ENCODE results near the gene GNAO1.

The GNAO1 gene

DNA sequence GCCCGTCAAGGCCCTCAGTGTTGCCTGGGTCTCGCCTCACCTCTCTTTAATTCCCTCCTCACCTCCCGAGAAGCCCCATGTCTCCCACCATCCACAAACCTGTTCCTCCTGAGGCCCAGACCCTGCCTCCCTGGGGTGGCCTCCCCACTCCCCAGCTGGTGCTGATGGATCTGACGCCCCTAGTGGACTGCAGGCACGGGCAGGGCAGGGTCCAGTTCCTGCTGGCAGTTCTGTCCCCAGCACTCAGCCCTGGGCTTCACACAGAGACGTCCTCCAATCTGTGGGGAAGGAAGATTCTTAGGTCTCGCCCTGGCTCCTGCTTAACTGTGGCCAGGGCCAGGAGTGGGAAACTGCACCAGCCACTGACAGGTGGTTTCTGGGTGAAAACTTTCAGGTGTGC lies 125.3 kb downstream of the GNAO1 start:
- TF ChIP-seq TARDBP (IDR thresholded peaks at IDR 0.05) (no peak), SUZ12 (IDR thresholded peaks at IDR 0.05) (no peak), FOXA1 (IDR thresholded peaks at IDR 0.05) (no peak), ARNT (IDR thresholded peaks at IDR 0.05) (no peak), CTBP1 (IDR thresholded peaks at IDR 0.05; ENCODE audit: borderline replicate concordance) (no peak), BHLHE40 (IDR thresholded peaks at IDR 0.05; ENCODE audit: borderline replicate concordance) (no peak), FOXM1 (IDR thresholded peaks at IDR 0.05; ENCODE audit: borderline replicate concordance) (no peak), HDGF (IDR thresholded peaks at IDR 0.05; ENCODE audit: borderline replicate concordance) (no peak), L3MBTL2 (conservative IDR thresholded peaks at IDR 0.05) (no peak), LEF1 (IDR thresholded peaks at IDR 0.05; ENCODE audit: borderline replicate concordance) (no peak), FOXK2 (IDR thresholded peaks at IDR 0.05) (no peak), NFRKB (IDR thresholded peaks at IDR 0.05) (no peak), ELF4 (IDR thresholded peaks at IDR 0.05) (no peak), SP1 (IDR thresholded peaks at IDR 0.05) (no peak), ZNF384 (IDR thresholded peaks at IDR 0.05) (no peak)
- TF ChIP-seq, protein P1, sequence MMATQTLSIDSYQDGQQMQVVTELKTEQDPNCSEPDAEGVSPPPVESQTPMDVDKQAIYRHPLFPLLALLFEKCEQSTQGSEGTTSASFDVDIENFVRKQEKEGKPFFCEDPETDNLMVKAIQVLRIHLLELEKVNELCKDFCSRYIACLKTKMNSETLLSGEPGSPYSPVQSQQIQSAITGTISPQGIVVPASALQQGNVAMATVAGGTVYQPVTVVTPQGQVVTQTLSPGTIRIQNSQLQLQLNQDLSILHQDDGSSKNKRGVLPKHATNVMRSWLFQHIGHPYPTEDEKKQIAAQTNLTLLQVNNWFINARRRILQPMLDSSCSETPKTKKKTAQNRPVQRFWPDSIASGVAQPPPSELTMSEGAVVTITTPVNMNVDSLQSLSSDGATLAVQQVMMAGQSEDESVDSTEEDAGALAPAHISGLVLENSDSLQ (IDR thresholded peaks at IDR 0.05), result no peak
- ChIA-PET POLR2A (no interaction called here), CTCF (no interaction called here)
- DNase-seq (ENCODE audit: extremely low spot score), result no peak

DNA sequence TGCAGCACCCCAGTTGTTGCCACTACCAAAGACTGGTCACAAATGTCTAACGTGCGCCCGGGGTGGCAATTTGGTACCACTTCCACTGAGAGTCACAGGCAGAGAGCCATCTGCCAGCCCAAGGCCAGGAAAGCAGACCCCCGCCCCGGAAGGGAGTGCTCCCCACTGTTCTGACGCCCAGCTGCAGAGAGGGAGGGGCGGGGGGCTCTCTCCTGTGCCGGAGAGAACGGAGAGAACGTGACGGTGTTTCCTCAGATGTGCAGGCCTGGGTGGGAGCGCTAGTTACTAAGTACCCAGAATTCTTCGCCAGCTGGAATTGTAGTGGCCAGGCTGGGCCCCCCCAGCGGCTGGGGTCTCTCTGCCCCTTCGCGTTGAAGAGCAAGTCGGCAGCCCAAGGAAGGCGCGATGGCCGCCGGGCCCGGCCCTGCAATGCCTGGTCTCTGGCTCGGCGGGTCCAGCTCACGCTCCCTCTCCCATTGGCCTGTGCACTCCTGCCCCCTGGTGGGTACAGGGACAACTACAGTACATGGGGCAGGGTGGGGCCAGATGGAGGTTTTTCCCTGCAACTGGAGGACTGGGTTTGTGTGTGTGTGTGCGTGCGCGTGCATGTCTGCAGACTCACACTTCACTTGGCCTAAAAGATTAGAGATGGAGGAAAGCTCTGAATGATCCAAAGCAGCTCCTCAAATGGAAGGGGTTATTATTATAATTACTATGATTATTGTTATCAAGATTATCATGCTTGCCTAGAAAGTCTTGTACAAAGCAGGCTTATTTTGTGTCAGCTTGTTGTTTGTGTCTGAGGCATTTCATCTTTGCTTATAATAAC lies 126.9 kb downstream of the GNAO1 start:
- POLR2A ChIA-PET, result no interaction called here
- no peak for TF ChIP-seq ZNF384 (IDR thresholded peaks at IDR 0.05)
- TF ChIP-seq HDGF (IDR thresholded peaks at IDR 0.05; ENCODE audit: borderline replicate concordance), result no peak
- TF ChIP-seq TARDBP (IDR thresholded peaks at IDR 0.05), result no peak
- TF ChIP-seq LEF1 (IDR thresholded peaks at IDR 0.05; ENCODE audit: borderline replicate concordance), result no peak
- no peak for TF ChIP-seq BHLHE40 (IDR thresholded peaks at IDR 0.05; ENCODE audit: borderline replicate concordance)
- TF ChIP-seq NFRKB (IDR thresholded peaks at IDR 0.05), result no peak
- TF ChIP-seq L3MBTL2 (conservative IDR thresholded peaks at IDR 0.05), result no peak
- TF ChIP-seq ARNT (IDR thresholded peaks at IDR 0.05), result no peak
- no peak for TF ChIP-seq FOXM1 (IDR thresholded peaks at IDR 0.05; ENCODE audit: borderline replicate concordance)
- TF ChIP-seq CTBP1 (IDR thresholded peaks at IDR 0.05; ENCODE audit: borderline replicate concordance), result no peak
- TF ChIP-seq SUZ12 (IDR thresholded peaks at IDR 0.05), result no peak
- TF ChIP-seq FOXA1 (IDR thresholded peaks at IDR 0.05), result no peak
- TF ChIP-seq, protein P1 (IDR thresholded peaks at IDR 0.05), result no peak
- CTCF ChIA-PET, result interaction anchor here (0.6 to 3.1 kb wide), 10 partner anchors 8 to 375 kb away, joined by 3 to 18 read pairs (median 4); no protein-coding TSS in a partner anchor
- DNase-seq (ENCODE audit: extremely low spot score), result peak; percentile 93

DNA sequence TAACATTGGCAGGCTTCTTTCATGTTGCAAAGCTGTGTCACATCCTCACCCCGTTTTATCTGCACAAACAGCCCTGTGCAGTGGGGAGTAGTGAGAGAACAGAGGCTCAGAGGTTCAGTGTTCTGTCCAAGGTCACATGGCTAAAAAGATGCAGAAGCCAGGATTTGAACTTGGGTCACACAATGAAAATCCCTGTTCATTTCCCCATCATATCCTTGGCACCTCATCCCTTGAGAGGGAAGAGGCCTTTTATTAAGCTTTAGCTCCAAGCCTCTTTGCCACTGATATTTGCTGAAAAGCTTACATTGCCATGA lies 127.5 kb downstream of the GNAO1 start:
- ChIA-PET CTCF (interaction anchor here (0.6 to 3.1 kb wide), 8 partner anchors 11 to 375 kb away, joined by 3 to 18 read pairs (median 5); no protein-coding TSS in a partner anchor), POLR2A (no interaction called here)
- no peak for TF ChIP-seq ELF4 (IDR thresholded peaks at IDR 0.05)
- no peak for TF ChIP-seq L3MBTL2 (conservative IDR thresholded peaks at IDR 0.05)
- TF ChIP-seq LEF1 (IDR thresholded peaks at IDR 0.05; ENCODE audit: borderline replicate concordance), result no peak
- DNase-seq (ENCODE audit: extremely low spot score), result no peak

DNA sequence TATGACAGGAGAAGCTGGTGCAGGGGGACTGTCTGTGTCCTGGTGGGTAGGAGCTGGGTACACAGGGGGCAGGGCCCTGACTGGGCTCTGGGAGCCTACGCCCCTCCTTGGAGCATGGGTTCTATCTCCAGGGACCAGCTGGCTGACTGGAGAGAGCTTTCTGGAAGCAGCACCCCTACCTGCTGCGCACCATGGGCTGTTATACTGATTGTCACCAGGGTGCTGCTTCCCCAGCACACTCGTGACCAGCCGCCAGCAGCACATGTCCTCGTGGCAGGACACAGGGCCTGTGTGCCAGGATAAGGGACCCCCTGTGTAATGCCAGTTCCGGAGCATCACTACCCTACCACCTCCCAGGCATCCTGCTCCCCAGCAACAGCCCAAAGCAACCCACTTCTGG lies 128.1 kb downstream of the GNAO1 start:
- TF ChIP-seq NFRKB (IDR thresholded peaks at IDR 0.05) (no peak), TARDBP (IDR thresholded peaks at IDR 0.05) (no peak), LEF1 (IDR thresholded peaks at IDR 0.05; ENCODE audit: borderline replicate concordance) (no peak), SUZ12 (IDR thresholded peaks at IDR 0.05) (no peak), ZNF384 (IDR thresholded peaks at IDR 0.05) (no peak), FOXM1 (IDR thresholded peaks at IDR 0.05; ENCODE audit: borderline replicate concordance) (no peak), FOXK2 (IDR thresholded peaks at IDR 0.05) (no peak), CTBP1 (IDR thresholded peaks at IDR 0.05; ENCODE audit: borderline replicate concordance) (no peak), HDGF (IDR thresholded peaks at IDR 0.05; ENCODE audit: borderline replicate concordance) (no peak), ELF4 (IDR thresholded peaks at IDR 0.05) (no peak), FOXA1 (IDR thresholded peaks at IDR 0.05) (no peak)
- ChIA-PET CTCF (interaction anchor here (3.1 kb wide), 1 partner anchor 376 kb away, joined by 18 read pairs; no protein-coding TSS in a partner anchor), POLR2A (no interaction called here)
- no peak for DNase-seq (ENCODE audit: extremely low spot score)

DNA sequence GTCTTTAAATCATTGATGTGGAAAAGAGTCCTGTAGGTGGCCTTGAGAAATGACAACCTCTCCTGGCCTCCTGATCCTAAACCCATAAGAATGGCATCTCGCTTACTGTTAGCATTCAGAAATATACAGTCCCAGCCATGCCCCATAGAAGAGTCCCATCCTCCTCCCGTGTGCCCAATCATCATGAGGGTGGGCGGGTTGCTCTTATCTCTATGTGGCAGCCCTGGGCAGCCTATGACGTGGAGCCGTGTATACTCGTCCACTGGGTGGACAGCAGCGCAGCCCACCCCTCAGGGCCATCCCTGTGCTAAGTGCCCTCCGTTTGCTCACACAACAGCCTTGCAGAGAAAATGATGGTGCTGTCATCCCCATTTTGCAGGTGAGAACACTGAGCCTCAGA lies 128.8 kb downstream of the GNAO1 start:
- DNase-seq (ENCODE audit: extremely low spot score), result no peak
- ChIA-PET CTCF (interaction anchor here (3.1 kb wide), 1 partner anchor 377 kb away, joined by 18 read pairs; no protein-coding TSS in a partner anchor), POLR2A (no interaction called here)
- TF ChIP-seq LEF1 (IDR thresholded peaks at IDR 0.05; ENCODE audit: borderline replicate concordance) (no peak), SUZ12 (IDR thresholded peaks at IDR 0.05) (no peak), SP1 (IDR thresholded peaks at IDR 0.05) (no peak), NFRKB (IDR thresholded peaks at IDR 0.05) (no peak), ARNT (IDR thresholded peaks at IDR 0.05) (no peak), BHLHE40 (IDR thresholded peaks at IDR 0.05; ENCODE audit: borderline replicate concordance) (no peak), TARDBP (IDR thresholded peaks at IDR 0.05) (no peak)

DNA sequence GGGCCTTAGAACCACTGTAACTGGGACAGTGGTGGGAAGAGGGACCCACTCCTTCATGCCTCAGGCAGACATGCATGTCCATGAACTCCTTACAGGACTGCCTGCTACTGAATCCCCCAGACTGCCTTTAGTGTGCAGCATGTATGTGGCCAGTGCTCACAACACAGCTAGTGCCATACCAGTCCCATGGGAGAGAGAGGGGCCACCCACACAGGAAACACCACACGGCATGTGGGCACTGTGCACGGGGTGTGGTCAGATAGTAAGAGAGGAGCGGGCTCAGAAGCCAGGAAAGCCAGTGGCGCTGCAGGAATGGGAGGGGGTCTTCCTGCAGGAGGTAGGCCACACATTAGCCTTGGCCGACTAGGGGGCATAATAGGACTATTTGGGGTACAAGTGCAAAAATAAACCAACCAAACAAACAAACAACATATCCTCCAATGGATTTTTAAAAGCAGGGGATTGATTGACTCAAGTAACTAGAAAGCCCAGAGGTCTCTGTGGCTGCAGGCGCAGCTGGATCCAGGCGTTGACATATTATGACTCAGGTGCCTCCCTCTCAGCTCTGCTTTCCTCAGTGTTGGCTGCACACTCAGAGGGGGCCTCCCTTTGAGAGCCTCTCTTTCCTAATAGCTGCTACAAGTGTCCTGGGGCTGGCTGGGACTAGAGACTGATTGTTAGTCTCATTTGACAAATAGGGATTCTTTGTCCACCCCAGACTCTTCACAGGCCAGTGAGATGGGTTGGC lies 129.7 kb downstream of the GNAO1 start:
- TF ChIP-seq TARDBP (IDR thresholded peaks at IDR 0.05) (no peak), ARNT (IDR thresholded peaks at IDR 0.05) (no peak), BHLHE40 (IDR thresholded peaks at IDR 0.05; ENCODE audit: borderline replicate concordance) (no peak), LEF1 (IDR thresholded peaks at IDR 0.05; ENCODE audit: borderline replicate concordance) (no peak), SP1 (IDR thresholded peaks at IDR 0.05) (no peak), HDGF (IDR thresholded peaks at IDR 0.05; ENCODE audit: borderline replicate concordance) (no peak), L3MBTL2 (conservative IDR thresholded peaks at IDR 0.05) (no peak), CTBP1 (IDR thresholded peaks at IDR 0.05; ENCODE audit: borderline replicate concordance) (no peak), ELF4 (IDR thresholded peaks at IDR 0.05) (no peak), FOXA1 (IDR thresholded peaks at IDR 0.05) (no peak), FOXM1 (IDR thresholded peaks at IDR 0.05; ENCODE audit: borderline replicate concordance) (no peak), NFRKB (IDR thresholded peaks at IDR 0.05) (no peak), FOXK2 (IDR thresholded peaks at IDR 0.05) (no peak), SUZ12 (IDR thresholded peaks at IDR 0.05) (no peak), ZNF384 (IDR thresholded peaks at IDR 0.05) (no peak)
- TF ChIP-seq, protein P1 (IDR thresholded peaks at IDR 0.05), result no peak
- ChIA-PET CTCF (interaction anchor here (0.6 to 0.7 kb wide), 2 partner anchors 183 to 366 kb away, joined by 3 to 4 read pairs; no protein-coding TSS in a partner anchor), POLR2A (no interaction called here)
- DNase-seq (ENCODE audit: extremely low spot score), result no peak
